ENCODE measurements around the gene PRM2. TPM values are rescaled to one million over a fixed set of nuclear protein-coding genes. Genes with fewer than 3 reads are reported as not detected.
"Not testable (repeated sequence)": the region's sequence is repeated elsewhere in the genome, so short reads cannot be mapped to it uniquely, and the experiment has no call there.

PRM2 gene
- total RNA-seq, 1 donor from 2014 or later, result not detected

GRCh38 chr16:11292076-11292748, 15.9 kb upstream of the PRM2 start:
- no peak for TF ChIP-seq CTCF (IDR thresholded peaks at IDR 0.05)
- Histone ChIP-seq H3K27ac (no peak overlapping the region), H3K9me3 (no peaks in the 10 kb centered on the region), H3K4me3 (no peak overlapping the region), H3K27me3 (no peaks in the 10 kb centered on the region), H3K36me3 (no peaks in the 10 kb centered on the region), H3K4me1 (peaks cover 0 to 4% of the 10 kb centered on the region in 2 donors)
- intact Hi-C loops (cut with DNase I), result no loop called here
- DNase-seq (ENCODE audit: low spot score in 2 of 2), result no peak

GRCh38 chr16:11291091-11291703, 14.9 kb upstream of the PRM2 start:
- no peaks in the 10 kb centered on the region for H3K4me1 ChIP-seq
- no peaks in the 10 kb centered on the region for H3K27me3 ChIP-seq
- TF ChIP-seq CTCF (IDR thresholded peaks at IDR 0.05), result no peak
- H3K27ac ChIP-seq, result no peak overlapping the region
- no peak overlapping the region for H3K4me3 ChIP-seq
- intact Hi-C loops (cut with DNase I), result no loop called here
- no peaks in the 10 kb centered on the region for H3K9me3 ChIP-seq
- no peaks in the 10 kb centered on the region for H3K36me3 ChIP-seq
- no peak for DNase-seq (ENCODE audit: low spot score in 2 of 2)

DNA sequence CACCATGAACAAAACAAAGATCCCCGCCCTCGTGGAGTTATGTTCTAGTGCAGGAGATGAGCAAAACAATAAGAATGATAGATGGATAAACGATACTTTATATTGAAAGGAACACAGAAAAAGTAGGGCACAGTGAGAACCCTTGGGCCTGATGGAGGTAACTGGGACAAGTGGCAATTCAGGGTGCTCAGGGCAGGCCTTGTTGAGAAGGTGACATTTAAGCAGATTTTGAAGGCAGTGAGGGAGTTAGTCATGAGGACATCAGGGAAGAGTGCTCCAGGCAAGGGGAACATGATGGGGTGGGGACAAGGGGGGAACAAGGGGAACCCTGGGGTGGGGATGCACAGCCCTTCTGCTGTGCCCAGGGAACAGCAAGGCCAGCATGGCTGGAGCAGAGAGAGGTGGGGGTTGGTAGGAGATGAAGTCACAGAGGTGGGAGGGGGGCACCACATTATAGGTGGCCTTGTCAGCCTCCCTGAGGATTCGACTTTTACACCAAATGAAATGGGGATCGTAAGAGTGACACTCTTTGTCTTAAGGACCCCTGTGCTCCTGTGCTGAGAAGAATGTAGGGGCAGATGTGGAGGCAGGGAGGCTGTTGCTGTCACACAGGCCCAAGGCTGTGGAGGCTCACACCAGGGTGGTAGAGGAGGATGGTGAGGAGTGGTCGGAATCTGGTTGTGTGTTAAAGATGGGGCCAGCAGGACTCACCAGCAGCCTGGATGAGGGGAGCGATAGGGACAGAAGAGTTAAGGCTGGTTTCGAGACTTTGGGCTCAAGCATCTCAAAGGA, 14.0 kb upstream of the PRM2 start:
- Histone ChIP-seq H3K27ac (no peak overlapping the region), H3K36me3 (no peaks in the 10 kb centered on the region), H3K4me3 (no peak overlapping the region), H3K9me3 (no peaks in the 10 kb centered on the region), H3K27me3 (no peaks in the 10 kb centered on the region), H3K4me1 (no peaks in the 10 kb centered on the region)
- DNase-seq (ENCODE audit: low spot score in 2 of 2), result no peak
- no peak for TF ChIP-seq CTCF (IDR thresholded peaks at IDR 0.05)
- intact Hi-C loops (cut with DNase I), result no loop called here

DNA sequence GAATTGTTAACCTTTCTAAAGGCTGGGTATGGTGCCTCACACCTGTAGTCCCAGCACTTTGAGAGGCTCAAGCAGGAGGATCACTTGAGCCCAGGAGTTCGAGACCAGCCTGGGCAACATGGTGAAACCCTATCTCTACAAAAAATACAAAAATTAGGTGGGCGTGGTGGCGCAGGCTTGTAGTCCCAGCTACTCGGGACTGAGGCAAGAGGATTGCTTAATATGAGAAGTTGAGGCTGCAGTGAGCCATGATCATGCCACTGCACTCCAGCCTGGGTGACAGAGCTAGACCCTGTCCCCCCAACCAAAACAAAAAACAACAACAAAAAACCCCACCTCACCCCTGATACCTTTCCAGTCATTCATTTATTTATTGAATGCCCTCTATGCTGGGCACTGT, 13.4 kb upstream of the PRM2 start:
- H3K27ac ChIP-seq; H3K4me1 ChIP-seq; H3K4me3 ChIP-seq; intact Hi-C loops (cut with DNase I); DNase-seq (ENCODE audit: low spot score in 2 of 2); H3K36me3 ChIP-seq; H3K27me3 ChIP-seq; H3K9me3 ChIP-seq: not testable (repeated sequence)

DNA sequence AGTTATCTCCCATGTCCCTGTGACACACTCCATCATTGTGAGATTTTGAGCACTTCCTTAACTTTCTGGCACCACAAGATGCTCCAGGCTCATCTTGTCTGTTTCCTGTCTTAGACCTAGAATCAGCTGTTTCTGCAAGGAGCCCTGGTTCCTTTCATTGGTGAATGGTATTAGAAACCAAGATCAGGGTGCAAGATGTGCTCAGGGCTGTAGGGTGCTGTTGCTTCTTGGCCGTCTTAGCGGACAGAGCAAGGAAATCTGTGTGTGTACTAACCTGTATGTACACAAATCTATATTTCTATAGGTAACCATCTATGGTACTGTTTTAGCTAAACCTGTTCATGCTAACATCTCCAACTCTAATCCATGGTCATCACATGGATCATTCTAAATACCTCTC, 12.9 kb upstream of the PRM2 start:
- H3K9me3 ChIP-seq, result no peaks in the 10 kb centered on the region
- H3K4me1 ChIP-seq, result no peaks in the 10 kb centered on the region
- no peaks in the 10 kb centered on the region for H3K36me3 ChIP-seq
- H3K4me3 ChIP-seq, result no peak overlapping the region
- intact Hi-C loops (cut with DNase I), result no loop called here
- no peak overlapping the region for H3K27ac ChIP-seq
- no peak for DNase-seq (ENCODE audit: low spot score in 2 of 2)
- no peak for TF ChIP-seq CTCF (IDR thresholded peaks at IDR 0.05)
- no peaks in the 10 kb centered on the region for H3K27me3 ChIP-seq

GRCh38 chr16:11285842-11286241, 9.6 kb upstream of the PRM2 start:
- H3K36me3 ChIP-seq, result no peaks in the 10 kb centered on the region

More at GRCh38 chr16:11285842-11286241, 9.6 kb upstream of the PRM2 start:
- intact Hi-C loops (cut with DNase I), result no loop called here
- H3K4me1 ChIP-seq, result no peaks in the 10 kb centered on the region
- H3K4me3 ChIP-seq, result no peak overlapping the region
- DNase-seq (ENCODE audit: low spot score in 2 of 2), result no peak
- no peak overlapping the region for H3K27ac ChIP-seq
- H3K27me3 ChIP-seq, result no peaks in the 10 kb centered on the region
- no peaks in the 10 kb centered on the region for H3K9me3 ChIP-seq
- TF ChIP-seq CTCF (IDR thresholded peaks at IDR 0.05), result no peak

Data from ascending aorta (tissue), 2 donors.